HUDEP-2 (cell line): ENCODE measurements around the gene DAGLA.
A peak's percentile ranks its signal among the peaks of the same experiment; 100 is the strongest.

Source experiments
- DNase-seq, 76 experiments: peaks; one replicate each; lab custom pipeline; 2025; ENCODE audit not compliant: unreplicated experiment in 76 of 76; lab: John Stamatoyannopoulos, UW

Gene DAGLA

GRCh38 chr11:61688365-61689163, 8.4 kb downstream of the DAGLA start:
- no peak for DNase-seq

- no peak for DNase-seq
These were observed 8.9 kb downstream of the DAGLA start for GRCh38 chr11:61689164-61689496.

- DNase-seq, result no peak
These were observed 10.7 kb downstream of the DAGLA start for GRCh38 chr11:61690706-61691379.

DNA sequence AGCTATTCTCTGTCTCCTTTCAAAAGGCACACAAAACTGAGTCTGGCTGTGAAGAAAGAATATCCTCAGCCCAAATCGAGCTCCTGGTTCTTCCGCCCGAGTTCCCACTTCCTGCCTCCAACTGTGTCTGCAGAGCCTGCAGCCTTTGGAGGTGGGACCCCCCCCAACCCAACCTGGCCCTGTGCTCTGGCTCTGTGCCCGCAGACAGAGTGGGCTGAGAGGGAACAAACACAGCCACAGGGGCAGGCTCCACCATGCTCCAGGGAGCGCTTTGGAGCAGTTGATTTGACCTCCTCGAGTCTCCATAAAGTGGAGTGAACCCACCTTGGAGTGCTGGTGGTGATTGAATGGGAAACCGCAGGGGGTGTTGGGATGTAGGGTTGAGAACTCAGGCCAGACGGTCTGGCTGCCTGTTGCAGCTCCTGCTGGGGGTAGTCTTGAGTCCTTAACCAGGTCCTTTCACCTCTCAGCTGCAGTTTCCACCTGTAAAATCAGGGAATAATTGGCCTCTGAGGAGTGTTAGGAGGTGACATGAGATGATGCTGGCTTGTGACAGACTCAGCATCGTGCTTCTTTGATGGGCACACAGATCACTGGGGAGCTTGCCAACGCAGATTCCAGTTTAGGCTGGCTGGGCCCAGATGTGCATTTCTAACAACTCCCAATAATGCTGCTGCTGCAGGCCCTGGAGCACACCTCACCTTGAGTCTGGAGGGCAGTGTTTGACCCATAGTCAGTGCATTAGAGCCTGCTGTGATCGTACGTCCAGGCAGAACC, 11.4 kb downstream of the DAGLA start:
- no peak for DNase-seq

DNA sequence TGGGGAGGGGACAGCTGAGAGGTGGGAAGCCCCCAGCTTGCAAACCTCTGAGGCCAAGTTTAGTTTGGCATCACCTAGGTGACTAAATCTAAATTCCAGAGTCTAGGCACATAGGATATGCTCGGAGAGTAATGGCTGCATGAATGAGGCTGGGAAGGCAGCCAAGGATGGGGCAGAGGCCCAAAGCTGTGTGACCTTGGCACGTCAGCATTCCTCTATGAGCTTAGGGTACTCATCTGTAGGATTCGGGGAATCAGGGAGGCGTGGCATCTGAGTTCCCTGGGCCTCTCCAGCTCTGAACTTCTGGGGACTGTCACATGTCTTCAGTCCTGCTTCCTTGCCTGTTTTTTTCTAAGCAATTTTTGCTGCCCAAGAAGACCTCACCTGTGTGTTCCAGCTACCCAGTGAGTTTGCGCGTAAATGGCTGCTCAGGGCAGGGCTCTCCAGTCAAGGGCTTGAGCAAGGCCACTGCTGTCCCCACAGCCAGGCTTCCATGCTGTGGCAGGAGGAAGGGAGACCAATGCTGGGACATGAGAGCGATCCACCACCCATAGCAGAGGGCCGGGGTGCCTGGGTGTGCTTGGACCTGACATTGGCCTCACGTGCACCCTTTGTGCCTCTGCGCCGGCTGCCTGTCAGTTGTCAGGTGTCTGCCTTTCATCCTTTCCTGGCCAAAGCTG, 13.9 kb downstream of the DAGLA start:
- no peak for DNase-seq

DNA sequence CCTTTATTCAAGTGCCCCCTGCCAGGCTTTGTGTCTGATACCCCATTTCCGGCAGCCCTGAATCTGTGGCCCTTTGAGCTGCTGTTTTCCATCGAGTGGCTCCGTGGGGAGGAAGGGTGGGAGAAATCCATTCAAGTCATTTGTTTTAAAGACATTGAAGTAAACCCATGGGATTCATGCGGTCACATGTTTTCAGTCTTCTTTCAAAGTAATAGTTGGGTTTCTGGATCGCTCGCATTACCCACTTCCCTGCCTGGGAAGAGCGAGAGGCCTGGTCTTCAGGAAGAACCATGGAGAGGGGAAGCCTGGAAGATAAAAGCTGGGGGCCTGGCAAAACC, 14.4 kb downstream of the DAGLA start:
- no peak for DNase-seq

GRCh38 chr11:61694946-61695706, 14.9 kb downstream of the DAGLA start:
- DNase-seq, result no peak

DNA sequence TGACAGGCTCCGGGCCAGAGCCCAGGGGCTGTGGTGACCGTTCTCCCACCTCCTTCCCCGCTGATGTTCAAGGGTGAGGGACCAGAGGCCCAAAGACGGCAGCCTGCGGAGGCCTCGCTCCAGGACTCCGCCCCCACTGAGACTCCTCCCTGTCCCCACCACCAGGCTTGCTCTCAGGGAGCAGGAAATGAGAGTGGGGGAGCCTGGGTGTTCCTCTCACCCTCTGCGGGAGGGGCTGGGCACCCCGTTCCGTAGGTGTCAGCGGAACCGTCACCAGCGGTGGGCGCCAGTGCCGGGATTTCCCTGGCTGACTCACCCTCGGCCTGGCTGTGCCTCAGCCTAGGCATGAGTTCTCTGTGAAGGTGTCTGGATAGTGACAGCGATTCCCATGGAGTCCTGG, 15.7 kb downstream of the DAGLA start:
- peak in 1 of 76 experiments; percentile 9 for DNase-seq

- DNase-seq, result no peak
These were observed 16.4 kb downstream of the DAGLA start for GRCh38 chr11:61696602-61697001.

DNA sequence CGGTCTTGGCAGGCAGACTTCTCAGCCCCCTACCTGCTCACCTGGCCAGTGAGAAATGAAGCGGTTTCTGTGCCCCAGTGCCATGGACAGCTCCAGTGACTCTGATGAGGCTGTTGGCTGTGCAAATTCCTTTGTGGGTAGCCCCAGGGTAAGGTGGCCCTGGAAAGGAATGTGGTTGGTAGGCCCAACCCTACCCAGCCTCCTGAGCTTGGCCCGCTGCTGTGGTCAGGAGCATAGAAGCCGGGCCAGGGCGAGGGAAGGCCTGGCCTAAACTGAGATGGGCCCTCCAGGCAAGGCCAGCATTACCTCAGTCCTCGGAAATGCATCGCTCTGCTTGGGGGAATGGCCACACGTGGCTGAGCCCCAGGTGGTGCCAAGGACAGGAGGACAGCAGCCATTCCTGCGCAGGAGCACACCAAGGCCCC, 16.9 kb downstream of the DAGLA start:
- no peak for DNase-seq

DNA sequence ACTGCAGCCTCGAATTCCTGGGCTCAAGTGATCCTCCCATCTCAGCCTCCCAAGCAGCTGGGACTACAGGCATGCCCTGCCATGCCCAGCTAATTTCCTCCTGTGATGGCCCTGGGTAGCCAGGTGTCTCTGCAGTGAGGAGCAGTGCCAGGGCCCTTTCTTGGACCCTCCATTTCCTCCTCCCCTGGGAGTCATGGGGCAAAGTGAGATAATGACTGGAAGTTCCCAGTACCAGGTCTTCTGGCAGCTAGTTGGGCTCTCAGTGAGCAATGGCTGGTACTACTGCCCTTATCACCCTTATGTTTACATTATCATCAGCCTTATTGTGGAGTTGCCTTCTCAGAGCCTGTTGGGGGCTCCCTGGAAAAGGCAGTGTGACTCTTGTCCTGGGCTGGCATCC, 17.6 kb downstream of the DAGLA start:
- no peak for DNase-seq

DNA sequence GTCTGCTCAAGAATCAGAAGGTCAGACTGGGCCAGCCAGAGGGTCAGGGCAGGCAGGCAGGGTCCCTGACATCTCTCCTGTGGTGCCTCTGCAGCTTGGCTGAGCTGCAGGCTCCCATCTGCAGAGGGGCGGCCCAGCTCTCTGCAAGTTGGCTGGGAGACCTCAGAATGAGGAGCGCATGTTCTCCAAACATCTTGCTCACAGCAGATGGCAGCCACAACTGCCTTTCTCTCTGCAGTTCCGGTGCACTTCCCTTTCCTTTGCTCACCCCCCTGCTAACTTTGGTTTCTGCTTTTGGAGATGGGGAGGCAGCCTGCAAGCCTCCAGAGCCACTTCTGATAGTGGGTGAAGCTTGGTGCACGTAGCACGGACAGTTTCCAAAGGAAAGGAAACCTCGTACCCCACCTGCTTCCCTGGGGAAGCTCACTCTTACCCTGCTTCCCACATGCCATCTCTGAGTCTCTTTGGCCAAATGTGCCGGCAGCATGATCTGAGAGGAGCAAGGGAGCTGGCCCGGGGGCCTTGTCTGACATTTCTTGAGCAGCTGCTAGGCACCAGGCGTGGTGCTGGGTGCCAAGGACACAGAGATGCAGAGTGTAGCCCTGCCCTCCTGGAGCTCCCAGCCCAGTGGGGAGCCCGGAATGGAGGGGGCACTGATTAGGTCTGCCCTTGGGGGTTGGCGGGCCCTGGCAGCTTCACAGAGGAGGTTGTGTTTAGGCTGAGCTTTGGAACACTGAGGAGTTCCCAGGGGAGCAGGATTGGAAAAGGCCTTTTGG, 18.2 kb downstream of the DAGLA start:
- DNase-seq, result no peak

- DNase-seq, result no peak
These were observed 19.6 kb downstream of the DAGLA start for GRCh38 chr11:61699737-61700160.

- no peak for DNase-seq
These were observed 20.0 kb downstream of the DAGLA start for GRCh38 chr11:61700212-61700611.

DNA sequence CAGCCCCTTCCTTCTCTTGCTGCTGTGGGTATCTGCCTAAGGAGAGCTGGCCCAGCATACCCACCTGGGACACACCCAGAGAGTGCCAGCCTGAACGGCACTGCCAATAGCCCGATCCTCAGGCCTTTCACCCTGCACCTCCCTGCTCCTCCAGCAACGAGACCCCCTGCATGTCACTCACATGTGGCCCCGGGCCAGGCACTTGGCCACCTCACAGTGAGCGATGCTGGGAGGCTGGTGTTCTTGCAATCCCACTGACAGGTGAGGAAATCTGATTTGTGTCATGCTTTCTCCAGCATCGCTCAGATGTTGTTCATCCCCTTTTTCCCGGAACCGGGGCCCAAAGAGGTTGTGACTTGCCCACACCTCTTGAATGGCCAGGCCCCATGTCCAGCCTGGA, 20.5 kb downstream of the DAGLA start:
- no peak for DNase-seq

DNA sequence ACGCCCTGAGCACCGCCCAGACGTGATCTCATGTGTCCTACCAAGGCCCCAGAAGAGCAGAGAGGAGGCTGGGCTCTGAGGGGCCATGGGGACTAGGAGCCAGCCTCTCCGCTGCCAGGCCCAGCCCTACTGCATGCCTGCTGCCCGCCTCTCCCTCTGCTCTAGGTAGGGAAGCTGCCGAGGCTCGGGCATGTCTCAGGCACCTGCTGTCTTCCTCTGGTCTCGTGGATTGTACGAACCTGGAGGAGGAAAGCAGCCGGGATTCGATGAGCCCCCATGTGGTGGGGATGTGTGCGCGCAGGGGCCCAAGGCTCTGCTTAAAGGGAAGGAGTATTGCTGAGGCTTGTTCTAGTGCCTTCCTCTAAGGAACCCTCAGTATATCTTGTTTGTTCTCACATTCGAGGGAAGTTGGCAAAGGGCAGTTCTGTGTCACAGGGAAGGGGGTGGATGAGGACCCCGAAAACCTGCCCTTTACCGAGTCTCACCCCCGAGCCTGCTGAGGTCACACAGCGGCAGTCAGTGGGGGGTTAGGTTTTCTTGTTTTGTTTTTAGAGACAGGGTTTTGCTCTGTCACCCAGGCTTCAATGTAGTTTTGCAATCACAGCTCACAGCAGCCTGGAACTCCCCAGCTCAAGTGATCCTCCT, 21.2 kb downstream of the DAGLA start:
- peak in 1 of 76 experiments; percentile 6 for DNase-seq

DNA sequence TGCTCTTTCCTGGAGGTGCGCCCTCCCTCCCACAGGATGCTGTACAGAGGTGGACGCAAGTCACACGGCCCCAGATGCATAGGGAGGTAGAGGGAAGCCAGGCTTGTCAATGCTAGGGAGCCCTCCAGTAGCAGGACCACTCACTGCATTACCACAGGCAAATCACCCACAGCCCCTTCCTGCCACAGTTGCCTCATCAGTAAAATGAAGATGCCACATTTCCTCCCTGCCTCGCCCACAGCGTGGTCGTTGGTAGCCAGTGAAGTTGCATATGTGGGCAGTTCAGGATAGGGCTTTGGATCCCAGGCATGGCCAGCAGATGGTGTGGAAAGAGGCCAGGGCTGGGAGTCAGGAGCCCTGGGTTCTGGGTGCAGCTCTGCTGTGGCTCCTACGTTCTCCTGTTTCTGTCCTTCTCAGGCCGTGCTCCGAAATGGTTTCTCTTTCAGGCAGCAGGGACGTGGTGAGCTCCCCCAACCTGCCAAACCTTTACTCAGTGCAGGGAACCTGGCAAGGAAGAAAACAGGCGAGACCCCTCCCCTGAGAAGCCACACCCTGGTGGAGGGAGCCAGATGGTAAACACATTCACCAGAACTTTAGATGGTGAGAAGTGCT, 22.6 kb downstream of the DAGLA start:
- DNase-seq, result no peak

- no peak for DNase-seq
These were observed 24.6 kb downstream of the DAGLA start for GRCh38 chr11:61704838-61705237.
